K562 treated with DMSO at 1 percent for 24 hours (cell line): ENCODE data around the gene TUT7. TPM values are rescaled to one million over a fixed set of nuclear protein-coding genes. Genes with fewer than 3 reads are reported as not detected.

ENCODE experiments used
- total RNA-seq: library from RNA; unstranded; fragments of 300-600 nt; gene quantifications from 2 replicates; pipeline ENCODE4 v1.2.3, GENCODE V29; 2022; ENCODE audit warnings: low read depth; ENCODE audit not compliant: insufficient read depth

TUT7 gene
- total RNA-seq, result 7.4 and 8.8 TPM in 2 replicates

GRCh38 chr9:86354011-86354817 lies at the start of gene TUT7:
TUT7 (minus strand) TSS chr9:86354410; CDS start chr9:86353199, 1,211 bp downstream.

GRCh38 chr9:86282077-86282978 lies 71.9 kb downstream of the TUT7 start, which contains the start of gene ISCA1:
ISCA1 (minus strand) TSS chr9:86282538; CDS start chr9:86282458, 80 bp downstream.

GRCh38 chr9:86259557-86259956 lies 94.7 kb downstream of the TUT7 start, which contains the start of gene C9orf153:
C9orf153 (minus strand) TSS chr9:86259657; CDS start chr9:86229603, 30,054 bp downstream.

Other genes with a start within 250 kb of the TUT7 start
- gene C9orf153, start 94.8 kb downstream of the TUT7 start, total RNA-seq, result not detected in 2 replicates
- gene ISCA1, start 71.9 kb downstream of the TUT7 start, total RNA-seq, result 8.9 and 10.1 TPM in 2 replicates